Superior temporal gyrus (tissue), 1 donor: Measurements from ENCODE around the gene ONECUT3.
A peak's percentile ranks its signal among the peaks of the same experiment; 100 is the strongest.
"Not testable (repeated sequence)": the region's sequence is repeated elsewhere in the genome, so short reads cannot be mapped to it uniquely, and the experiment has no call there.

ENCODE experiments used
- DNase-seq: peaks from one replicate; pipeline ENCODE4 v3.0.0-alpha.2; 2016; ENCODE audit errors: extremely low spot score

The ONECUT3 gene

GRCh38 chr19:1755467-1756171 lies 2.3 kb downstream of the ONECUT3 start:
- DNase-seq: no peak

- no peak for DNase-seq
These were observed 3.0 kb downstream of the ONECUT3 start for GRCh38 chr19:1756264-1756663.

- DNase-seq: no peak
These were observed 3.6 kb downstream of the ONECUT3 start for GRCh38 chr19:1756705-1757465.

GRCh38 chr19:1757468-1758230 lies 4.3 kb downstream of the ONECUT3 start:
- DNase-seq: no peak

- no peak for DNase-seq
These were observed 4.9 kb downstream of the ONECUT3 start for GRCh38 chr19:1758231-1758577.

- no peak for DNase-seq
These were observed 5.9 kb downstream of the ONECUT3 start for GRCh38 chr19:1758959-1759903.

GRCh38 chr19:1760020-1760419 lies 6.7 kb downstream of the ONECUT3 start:
- DNase-seq: no peak

- DNase-seq: not testable (repeated sequence)
These were observed 7.7 kb downstream of the ONECUT3 start for GRCh38 chr19:1760786-1761527.

- no peak for DNase-seq
These were observed 8.4 kb downstream of the ONECUT3 start for GRCh38 chr19:1761528-1762242.

- no peak for DNase-seq
These were observed 9.2 kb downstream of the ONECUT3 start for GRCh38 chr19:1762243-1763117.

- no peak for DNase-seq
These were observed 10.6 kb downstream of the ONECUT3 start for GRCh38 chr19:1763648-1764639.

- DNase-seq: no peak
These were observed 11.4 kb downstream of the ONECUT3 start for GRCh38 chr19:1764729-1765128.

- DNase-seq: no peak
These were observed 12.1 kb downstream of the ONECUT3 start for GRCh38 chr19:1765232-1765903.

GRCh38 chr19:1765904-1766799 lies 12.8 kb downstream of the ONECUT3 start:
- DNase-seq: no peak

- no peak for DNase-seq
These were observed 13.6 kb downstream of the ONECUT3 start for GRCh38 chr19:1766800-1767352.

GRCh38 chr19:1767464-1767933 lies 14.2 kb downstream of the ONECUT3 start:
- DNase-seq: peak; percentile 13
